Neuronal stem cell (in vitro differentiated cells): ENCODE data around the gene CD300H.

Source experiments
- DNase-seq: peaks from one replicate; pipeline ENCODE4 v3.0.0-alpha.2; 2013; ENCODE audit warnings: low spot score
- H2AFZ ChIP-seq: one replicate; pipeline ENCODE4 v1.6.1; 2013; ENCODE audit warnings: mild to moderate bottlenecking, low read length, inconsistent platforms
- H2AK5ac ChIP-seq: 2 replicates; pipeline ENCODE4 v1.6.1; 2013; ENCODE audit warnings: low read depth, mild to moderate bottlenecking, inconsistent platforms, low read length, moderate library complexity, mixed read lengths
- H2BK120ac ChIP-seq: 2 replicates; pipeline ENCODE4 v1.6.1; 2013; ENCODE audit warnings: low read depth, mild to moderate bottlenecking, inconsistent platforms, low read length, moderate library complexity, mixed read lengths
- H2BK12ac ChIP-seq: one replicate; pipeline ENCODE4 v1.6.1; 2013; ENCODE audit warnings: low read length, inconsistent platforms
- H2BK15ac ChIP-seq: 2 replicates; pipeline ENCODE4 v1.6.1; 2013; ENCODE audit warnings: mild to moderate bottlenecking, low read length, inconsistent platforms, mixed read lengths
- H2BK5ac ChIP-seq: one replicate; pipeline ENCODE4 v1.6.1; 2013; ENCODE audit warnings: inconsistent platforms, mild to moderate bottlenecking, low read length, moderate library complexity
- H3K14ac ChIP-seq: one replicate; pipeline ENCODE4 v1.6.1; 2013; ENCODE audit warnings: low read length, inconsistent platforms
- H3K18ac ChIP-seq: 2 replicates; pipeline ENCODE4 v1.6.1; 2013; ENCODE audit warnings: low read length, inconsistent platforms
- H3K23ac ChIP-seq: 2 replicates; pipeline ENCODE4 v1.6.1; 2013; ENCODE audit warnings: low read depth, mild to moderate bottlenecking, mixed read lengths, low read length, inconsistent platforms; ENCODE audit not compliant: poor library complexity
- H3K27ac ChIP-seq: replicated peaks from 3 replicates; pipeline ENCODE4 v1.5.1; 2013; ENCODE audit warnings: low read length, inconsistent platforms
- H3K27me3 ChIP-seq, 3 experiments: 2 replicates each; pipeline ENCODE4 v1.6.1; 2013; ENCODE audit warnings: low read length in 3 of 3, mild to moderate bottlenecking in 2 of 3, inconsistent platforms in 1 of 3, low read depth in 1 of 3, mixed read lengths in 1 of 3, moderate library complexity in 1 of 3; ENCODE audit not compliant: control insufficient read depth in 3 of 3, insufficient read depth in 3 of 3
- H3K36me3 ChIP-seq, 2 donors: replicated peaks in 1 of 2; 2 replicates each; pipeline ENCODE4 v1.6.1; 2013; ENCODE audit warnings: low read length in 2 of 2; ENCODE audit not compliant: control insufficient read depth in 2 of 2, insufficient read depth in 2 of 2
- H3K4ac ChIP-seq: 2 replicates; pipeline ENCODE4 v1.6.1; 2013; ENCODE audit warnings: inconsistent platforms, mild to moderate bottlenecking, low read length, moderate library complexity
- H3K4me1 ChIP-seq, 2 donors: 1 replicate in 1 of 2; 2 replicates in 1 of 2; pipeline ENCODE4 v1.6.1; 2013; ENCODE audit warnings: low read length in 2 of 2, low read depth in 1 of 2; ENCODE audit not compliant: control insufficient read depth in 2 of 2, insufficient read depth in 1 of 2
- H3K4me2 ChIP-seq: one replicate; pipeline ENCODE4 v1.6.1; 2013; ENCODE audit warnings: mild to moderate bottlenecking, low read length, inconsistent platforms; ENCODE audit not compliant: insufficient read depth, poor library complexity, severe bottlenecking
- H3K4me3 ChIP-seq, 2 donors: 2 replicates each; pipeline ENCODE4 v1.5.1; 2013; ENCODE audit warnings: low read length in 2 of 2, mild to moderate bottlenecking in 2 of 2, inconsistent platforms in 1 of 2, moderate library complexity in 1 of 2
- H3K79me1 ChIP-seq: one replicate; pipeline ENCODE4 v1.6.1; 2013; ENCODE audit warnings: low read depth, mild to moderate bottlenecking, inconsistent platforms, low read length, moderate library complexity
- H3K9ac ChIP-seq: one replicate; pipeline ENCODE4 v1.6.1; 2013; ENCODE audit warnings: mild to moderate bottlenecking, low read depth, low read length, inconsistent platforms; ENCODE audit not compliant: poor library complexity
- H3K9me3 ChIP-seq, 2 donors: replicated peaks in 1 of 2; 2 replicates each; pipeline versions ENCODE3 to v1.6.1; 2013; ENCODE audit warnings: low read length in 2 of 2, mild to moderate bottlenecking in 2 of 2, inconsistent platforms in 1 of 2, low read depth in 1 of 2, mixed read lengths in 1 of 2, moderate library complexity in 1 of 2; ENCODE audit not compliant: control insufficient read depth in 2 of 2, insufficient read depth in 1 of 2
- H4K8ac ChIP-seq: one replicate; pipeline ENCODE4 v1.6.1; 2013; ENCODE audit warnings: low read depth, mild to moderate bottlenecking, inconsistent platforms, low read length, moderate library complexity
- H4K91ac ChIP-seq: one replicate; pipeline ENCODE4 v1.6.1; 2013; ENCODE audit warnings: low read length, low read depth, mild to moderate bottlenecking, inconsistent platforms; ENCODE audit not compliant: poor library complexity
- WGBS, 2 donors: extraction: QIAGEN DNeasy Blood & Tissue Kit; methylation state at CpG; one replicate each; pipeline ENCODE4 v1.1.7; 2013; ENCODE audit warnings: missing lambda C conversion rate in 2 of 2, mixed read lengths in 1 of 2; ENCODE audit not compliant: insufficient read length in 2 of 2, insufficient replicate concordance in 1 of 2; ENCODE audit errors: extremely low coverage in 2 of 2; 5-methylcytosine and 5-hydroxymethylcytosine counted together

The CD300H gene

DNA sequence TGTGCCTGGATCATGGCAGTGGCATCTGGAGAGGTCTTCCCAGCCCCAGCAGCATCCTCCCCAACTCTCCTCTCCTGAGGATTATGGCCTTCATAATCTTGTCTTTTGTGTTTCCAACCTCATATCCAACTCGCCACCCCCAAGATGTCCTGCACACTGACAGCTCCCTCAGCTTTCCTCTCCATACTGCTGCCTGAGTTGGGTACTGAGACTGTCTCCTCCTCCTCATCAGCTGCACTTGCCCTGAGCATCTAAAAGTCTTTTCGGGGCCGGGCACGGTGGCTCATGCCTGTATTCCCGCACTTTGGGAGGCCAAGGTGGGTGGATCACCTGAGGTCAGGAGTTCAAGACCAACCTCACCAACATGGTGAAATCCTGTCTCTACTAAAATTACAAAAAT is 38.1 kb downstream of the CD300H start:
- Histone ChIP-seq H2AFZ (no peak overlapping the region), H3K9ac (no peak overlapping the region), H3K27ac (no peak overlapping the region), H2BK120ac (no peak overlapping the region), H3K4me2 (no peak overlapping the region), H2AK5ac (no peak overlapping the region), H4K91ac (no peak overlapping the region), H2BK15ac (no peak overlapping the region), H2BK5ac (no peak overlapping the region), H3K79me1 (no peaks in the 10 kb centered on the region), H3K9me3 (no peaks in the 10 kb centered on the region), H3K36me3 (no peaks in the 10 kb centered on the region), H2BK12ac (no peak overlapping the region), H3K4me3 (no peak overlapping the region), H3K4ac (no peak overlapping the region), H3K27me3 (peaks cover 0 to 2% (median 0%) of the 10 kb centered on the region in 3 experiments), H4K8ac (no peak overlapping the region), H3K14ac (no peak overlapping the region), H3K4me1 (no peaks in the 10 kb centered on the region), H3K23ac (no peak overlapping the region), H3K18ac (no peak overlapping the region)
- no peak for DNase-seq
- no CpG with 5 or more reads among the region's 5 CpGs for WGBS, 2 donors

DNA sequence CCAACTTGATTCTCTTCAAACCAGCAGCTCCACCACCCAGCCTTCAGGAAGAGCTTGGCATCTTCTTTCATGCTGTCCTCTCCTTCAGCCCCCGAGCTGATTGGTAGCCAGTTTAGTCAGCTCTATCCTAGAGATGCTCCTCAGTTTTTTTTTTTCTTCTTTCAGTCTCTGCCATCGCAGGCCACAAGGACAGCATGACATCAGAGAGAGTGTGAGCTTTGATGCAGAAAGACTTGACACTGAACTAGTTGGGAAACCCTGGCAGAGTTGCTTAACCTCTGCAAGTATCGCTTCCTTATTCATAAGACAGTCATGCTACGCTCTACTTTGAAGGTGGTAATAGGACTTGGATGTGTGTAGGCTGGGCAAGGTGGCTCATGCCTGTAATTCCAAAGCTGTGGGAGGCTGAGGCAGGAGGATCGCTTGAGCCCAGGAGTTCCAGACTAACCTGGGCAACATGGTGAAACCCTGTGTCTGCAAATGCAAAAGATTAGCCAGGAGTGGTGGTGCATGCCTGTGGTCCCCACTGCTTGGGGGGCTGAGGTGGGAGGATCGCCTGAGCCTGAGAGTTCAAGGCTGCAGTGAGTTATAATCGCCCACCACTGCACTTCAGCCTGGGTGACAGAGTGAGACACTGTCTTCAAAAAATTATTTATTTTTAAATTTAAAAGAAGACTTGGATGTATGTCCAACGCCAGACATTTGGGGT is 38.7 kb downstream of the CD300H start:
- H3K36me3 ChIP-seq: no peaks in the 10 kb centered on the region
- no CpG with 5 or more reads among the region's 8 CpGs for WGBS, 2 donors

DNA sequence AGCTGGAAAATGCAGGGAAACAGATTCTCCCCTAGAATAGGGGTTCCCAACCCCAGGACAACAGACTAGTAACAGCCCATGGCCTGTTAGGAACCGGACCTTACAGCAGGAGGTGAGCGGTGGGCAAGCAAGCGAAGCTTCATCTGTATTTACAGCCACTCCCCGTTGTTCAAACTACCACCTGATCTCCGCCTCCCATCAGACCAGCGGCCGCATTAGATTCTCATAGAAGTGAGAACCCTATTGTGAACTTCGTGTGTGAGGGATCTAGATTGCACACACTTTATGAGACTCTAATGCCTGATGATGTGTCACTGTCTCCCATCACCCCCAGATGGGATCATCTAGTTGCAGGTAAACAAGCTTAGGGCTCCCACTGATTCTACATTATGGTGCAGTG is 39.6 kb downstream of the CD300H start:
- H2AK5ac ChIP-seq: no peak overlapping the region
- no peak overlapping the region for H4K8ac ChIP-seq
- no peak overlapping the region for H2AFZ ChIP-seq
- WGBS, 2 donors: no CpG with 5 or more reads among the region's 8 CpGs
- H4K91ac ChIP-seq: no peak overlapping the region
- H2BK120ac ChIP-seq: no peak overlapping the region
- H3K18ac ChIP-seq: no peak overlapping the region
- H2BK5ac ChIP-seq: no peak overlapping the region
- H2BK15ac ChIP-seq: no peak overlapping the region
- no peak overlapping the region for H3K14ac ChIP-seq
- no peak for DNase-seq
- no peak overlapping the region for H3K27ac ChIP-seq
- H3K9ac ChIP-seq: no peak overlapping the region
- H2BK12ac ChIP-seq: no peak overlapping the region
- H3K4me3 ChIP-seq: no peak overlapping the region
- no peak overlapping the region for H3K4me2 ChIP-seq
- H3K9me3 ChIP-seq: peaks cover 0 to 3% of the 10 kb centered on the region in 2 donors
- no peaks in the 10 kb centered on the region for H3K36me3 ChIP-seq
- H3K23ac ChIP-seq: no peak overlapping the region
- peaks cover 0 to 2% (median 0%) of the 10 kb centered on the region in 3 experiments for H3K27me3 ChIP-seq
- H3K4me1 ChIP-seq: no peaks in the 10 kb centered on the region
- H3K4ac ChIP-seq: no peak overlapping the region
- H3K79me1 ChIP-seq: no peaks in the 10 kb centered on the region

More for the DNA sequence above, 38.7 kb downstream of the CD300H start:
- H2BK15ac ChIP-seq: no peak overlapping the region
- no peak overlapping the region for H3K27ac ChIP-seq
- H4K8ac ChIP-seq: no peak overlapping the region
- no peak overlapping the region for H3K14ac ChIP-seq
- H2AFZ ChIP-seq: no peak overlapping the region
- H4K91ac ChIP-seq: no peak overlapping the region
- no peak overlapping the region for H3K9ac ChIP-seq
- H3K18ac ChIP-seq: no peak overlapping the region
- no peak overlapping the region for H2BK120ac ChIP-seq
- no peak overlapping the region for H3K23ac ChIP-seq
- no peak overlapping the region for H3K4me3 ChIP-seq
- DNase-seq: no peak
- no peak overlapping the region for H3K4ac ChIP-seq
- H2BK5ac ChIP-seq: no peak overlapping the region
- H3K4me2 ChIP-seq: no peak overlapping the region
- no peaks in the 10 kb centered on the region for H3K79me1 ChIP-seq
- no peak overlapping the region for H2BK12ac ChIP-seq
- H3K9me3 ChIP-seq: no peaks in the 10 kb centered on the region
- H2AK5ac ChIP-seq: no peak overlapping the region
- no peaks in the 10 kb centered on the region for H3K4me1 ChIP-seq
- peaks cover 0 to 2% (median 0%) of the 10 kb centered on the region in 3 experiments for H3K27me3 ChIP-seq

DNA sequence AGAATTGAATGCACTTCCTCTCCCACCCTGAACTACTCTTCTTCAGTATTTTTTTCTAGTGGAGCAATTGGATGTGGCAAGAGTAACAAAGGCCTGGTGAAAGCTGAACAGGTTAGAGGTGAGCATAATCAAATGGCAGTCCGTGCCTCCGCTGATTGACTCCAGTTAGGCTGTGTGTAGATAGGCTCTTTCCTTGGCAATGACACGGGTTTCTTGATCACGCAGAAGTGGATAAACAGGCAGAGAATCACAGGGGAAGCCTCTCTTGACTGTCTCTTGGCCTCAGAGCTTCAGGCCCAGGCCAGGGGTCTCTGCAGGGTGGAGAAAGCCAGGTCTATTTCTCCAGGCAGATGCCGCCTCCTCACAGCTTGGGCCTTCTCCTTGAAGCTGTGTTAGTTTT is 40.2 kb downstream of the CD300H start:
- Histone ChIP-seq H2BK5ac (no peak overlapping the region), H3K14ac (no peak overlapping the region), H3K4me3 (no peak overlapping the region), H3K36me3 (no peaks in the 10 kb centered on the region), H3K27ac (no peak overlapping the region), H2BK15ac (no peak overlapping the region), H2AK5ac (no peak overlapping the region), H3K4ac (no peak overlapping the region), H3K9ac (no peak overlapping the region), H3K4me1 (no peaks in the 10 kb centered on the region), H3K9me3 (peaks cover 0 to 3% of the 10 kb centered on the region in 2 donors), H3K4me2 (no peak overlapping the region), H4K91ac (no peak overlapping the region), H4K8ac (no peak overlapping the region), H3K79me1 (no peaks in the 10 kb centered on the region), H2BK120ac (no peak overlapping the region), H3K27me3 (peaks cover 0 to 2% (median 0%) of the 10 kb centered on the region in 3 experiments), H3K23ac (no peak overlapping the region), H2AFZ (no peak overlapping the region), H3K18ac (no peak overlapping the region), H2BK12ac (no peak overlapping the region)
- no CpG with 5 or more reads among the region's 5 CpGs for WGBS, 2 donors
- no peak for DNase-seq
